Activated effector memory CD4-positive, alpha-beta T cell treated with Interleukin-2 at 50 U/mL for 16 hours (primary cell): ENCODE data around the gene ATP5PO.
"Not testable (repeated sequence)": the region's sequence is repeated elsewhere in the genome, so short reads cannot be mapped to it uniquely, and the experiment has no call there.

Source experiments
- DNase-seq: peaks from one replicate; pipeline ENCODE4 v3.0.0-alpha.2; 2020

The ATP5PO gene

GRCh38 chr21:33865996-33866575, 49.5 kb downstream of the ATP5PO start:
- no peak for DNase-seq

GRCh38 chr21:33865176-33865575, 50.4 kb downstream of the ATP5PO start:
- no peak for DNase-seq

GRCh38 chr21:33864150-33864549, 51.5 kb downstream of the ATP5PO start:
- no peak for DNase-seq

- DNase-seq, result not testable (repeated sequence)
Observed at GRCh38 chr21:33863191-33863590, 52.4 kb downstream of the ATP5PO start.

GRCh38 chr21:33861125-33861524, 54.5 kb downstream of the ATP5PO start:
- no peak for DNase-seq

GRCh38 chr21:33860332-33860879, 55.2 kb downstream of the ATP5PO start:
- DNase-seq, result no peak

GRCh38 chr21:33859373-33860102, 56.1 kb downstream of the ATP5PO start:
- no peak for DNase-seq

GRCh38 chr21:33858667-33859372, 56.8 kb downstream of the ATP5PO start:
- DNase-seq, result no peak

GRCh38 chr21:33857846-33858666, 57.5 kb downstream of the ATP5PO start:
- DNase-seq, result no peak

GRCh38 chr21:33856893-33857527, 58.6 kb downstream of the ATP5PO start:
- no peak for DNase-seq

- no peak for DNase-seq
Observed at GRCh38 chr21:33855190-33855589, 60.4 kb downstream of the ATP5PO start.

GRCh38 chr21:33854604-33855003, 61.0 kb downstream of the ATP5PO start:
- DNase-seq, result no peak
